Ishikawa (cell line): ENCODE data around the gene TEP1.

Source experiments
- CEBPB ChIP-seq: IDR thresholded peaks from 2 replicates; pipeline ENCODE4 v1.6.1; 2012
- NFIC ChIP-seq: IDR thresholded peaks from 2 replicates; pipeline ENCODE4 v1.6.1; 2012
- TF ChIP-seq, protein P1 (sequence below): IDR thresholded peaks from 2 replicates; pipeline ENCODE4 v1.6.1; 2012

DNA sequence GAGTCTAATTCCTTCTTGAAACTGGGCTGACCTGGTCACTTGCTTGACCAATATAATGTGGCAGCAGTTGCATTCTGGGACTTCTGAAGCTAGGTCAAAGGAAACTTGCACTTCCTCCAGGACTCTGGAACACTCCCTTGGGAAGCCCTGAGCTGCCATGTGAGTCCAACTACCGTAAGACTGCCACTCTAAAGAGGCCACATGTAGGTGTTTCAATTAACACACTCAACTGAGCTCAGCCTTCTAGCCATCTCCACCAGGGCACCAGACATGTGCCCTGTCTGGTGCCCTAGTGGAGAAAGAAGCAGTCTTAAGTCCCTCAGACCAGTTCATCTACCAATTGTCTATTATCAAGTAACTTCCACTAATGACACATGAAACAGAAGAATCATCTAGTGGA is 6.1 kb upstream of the TEP1 start:
- TF ChIP-seq NFIC (no peak), CEBPB (no peak)
- TF ChIP-seq, protein P1, sequence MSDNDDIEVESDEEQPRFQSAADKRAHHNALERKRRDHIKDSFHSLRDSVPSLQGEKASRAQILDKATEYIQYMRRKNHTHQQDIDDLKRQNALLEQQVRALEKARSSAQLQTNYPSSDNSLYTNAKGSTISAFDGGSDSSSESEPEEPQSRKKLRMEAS: no peak
